Middle frontal gyrus (tissue), 1 donor: ENCODE measurements around the gene PKN2.

Experiments used
- DNase-seq: peaks from one replicate; pipeline ENCODE4 v3.0.0-alpha.2; 2015; ENCODE audit warnings: low spot score; ENCODE audit errors: extremely low spot score

The PKN2 gene

GRCh38 chr1:88731475-88732269 lies 47.6 kb downstream of the PKN2 start:
- peak; percentile 39 for DNase-seq

GRCh38 chr1:88735382-88735781 lies 51.3 kb downstream of the PKN2 start:
- no peak for DNase-seq

- DNase-seq: no peak
Observed at GRCh38 chr1:88735909-88736308, 51.8 kb downstream of the PKN2 start.

- DNase-seq: no peak
Observed at GRCh38 chr1:88736633-88737248, 52.7 kb downstream of the PKN2 start.

- no peak for DNase-seq
Observed at GRCh38 chr1:88737338-88737927, 53.4 kb downstream of the PKN2 start.

GRCh38 chr1:88740784-88741183 lies 56.7 kb downstream of the PKN2 start:
- no peak for DNase-seq

GRCh38 chr1:88741413-88741812 lies 57.3 kb downstream of the PKN2 start:
- no peak for DNase-seq

- DNase-seq: no peak
Observed at GRCh38 chr1:88742531-88742930, 58.5 kb downstream of the PKN2 start.

- no peak for DNase-seq
Observed at GRCh38 chr1:88744142-88744541, 60.1 kb downstream of the PKN2 start.

GRCh38 chr1:88746916-88747315 lies 62.8 kb downstream of the PKN2 start:
- DNase-seq: no peak

- DNase-seq: no peak
Observed at GRCh38 chr1:88751714-88752113, 67.6 kb downstream of the PKN2 start.

- no peak for DNase-seq
Observed at GRCh38 chr1:88753506-88753905, 69.4 kb downstream of the PKN2 start.

GRCh38 chr1:88763649-88764406 lies 79.8 kb downstream of the PKN2 start:
- no peak for DNase-seq

GRCh38 chr1:88768187-88768586 lies 84.1 kb downstream of the PKN2 start:
- no peak for DNase-seq

- DNase-seq: no peak
Observed at GRCh38 chr1:88768816-88769215, 84.7 kb downstream of the PKN2 start.

GRCh38 chr1:88773540-88774150 lies 89.6 kb downstream of the PKN2 start:
- DNase-seq: no peak

- no peak for DNase-seq
Observed at GRCh38 chr1:88774151-88774556, 90.1 kb downstream of the PKN2 start.

GRCh38 chr1:88777604-88778149 lies 93.6 kb downstream of the PKN2 start:
- DNase-seq: no peak

- DNase-seq: no peak
Observed at GRCh38 chr1:88779880-88780279, 95.8 kb downstream of the PKN2 start.

GRCh38 chr1:88780485-88780884 lies 96.4 kb downstream of the PKN2 start:
- no peak for DNase-seq

GRCh38 chr1:88783145-88783544 lies 99.1 kb downstream of the PKN2 start:
- no peak for DNase-seq
